ENCODE data around the gene ZNF22. TPM values are rescaled to one million over a fixed set of nuclear protein-coding genes. Genes with fewer than 3 reads are reported as not detected.

Gene ZNF22
- 42.5 and 45.2 TPM in 2 replicates for total RNA-seq (2021; fragmentation: NEBNext Ultra II Directional; extraction: Animal tissue kit (Norgen Biotek cat#: 25700))
- polyA plus RNA-seq (2011; rRNA removed) = 9.6 and 18.2 TPM in 2 replicates
- 20.3 TPM for polyA plus RNA-seq (2011; cell fraction: cytosol; rRNA removed)
- polyA plus RNA-seq (2011; cell fraction: nucleus; rRNA removed) = 7.0 TPM
- polyA plus RNA-seq (2012, experiment 1 of 2) = 18.8 to 33.6 TPM (median 19.8 TPM) in 4 replicates
- 2.6 TPM for polyA plus RNA-seq (2012, experiment 2 of 2)
- 40.3 TPM for polyA plus RNA-seq (2013, experiment 1 of 2)
- polyA plus RNA-seq (2013, experiment 2 of 2) = 40.4 TPM
- 10.3 and 11.8 TPM in 2 replicates for polyA minus RNA-seq (2011; rRNA and poly(A)+ RNA removed)
- polyA minus RNA-seq (2011; cell fraction: cytosol; rRNA and poly(A)+ RNA removed) = 7.1 TPM
- 10.3 TPM for polyA minus RNA-seq (2011; cell fraction: nucleus; rRNA and poly(A)+ RNA removed)
- long read RNA-seq, experiment 1, transcript ZNF22-201 (2 exons, 2,551 nt) = major isoform, 20 of 53 reads
- long read RNA-seq, experiment 1, partial matches to known transcripts = 33 of 53 reads
- long read RNA-seq, experiment 1, other reads (novel, unspliced or antisense) = 0 of 53 reads
- long read RNA-seq, experiment 2, transcript ZNF22-201 (2 exons, 2,551 nt) = major isoform, 117 of 162 reads
- long read RNA-seq, experiment 2, partial matches to known transcripts = 44 of 162 reads
- long read RNA-seq, experiment 2, other reads (novel, unspliced or antisense) = 1 of 162 reads

- Histone ChIP-seq H3K27me3 (replicated peaks in 1 of 4; ENCODE audit: control insufficient read depth in 3 of 4, extremely low read depth in 1 of 4, insufficient read depth in 3 of 4, low read length in 3 of 4) (peaks cover 0 to 4% (median 4%) of the 10 kb centered on the region in 4 experiments; a peak in 4 of 7 replicates), H3K79me2 (ENCODE audit: control insufficient read depth in 1 of 2, insufficient read depth in 2 of 2, low read length in 2 of 2) (peaks cover 0 to 20% of the 10 kb centered on the region in 2 experiments; a peak in 3 of 4 replicates), H4K8ac (ENCODE audit: extremely low read depth, insufficient read depth, low read length) (peak within 1 kb of the TSS; percentile 89), H2BK20ac (ENCODE audit: low read length) (no peak within 1 kb of the TSS), H2BK12ac (ENCODE audit: low read depth, low read length) (no peak within 1 kb of the TSS; the same call in 1 of the 2 replicates), H2BK15ac (ENCODE audit: low read length) (peak within 1 kb of the TSS; percentile 46; the same call in 1 of the 2 replicates), H4K91ac (replicated peaks; ENCODE audit: insufficient read length, low read length) (peak within 1 kb of the TSS; percentile 69), H3K36me3 (ENCODE audit: control insufficient read depth in 2 of 4, insufficient read depth in 4 of 4, low read length in 3 of 4) (peaks cover 2 to 18% (median 11%) of the 10 kb centered on the region in 4 experiments; a peak in 7 of 8 replicates), H3K4me1 (replicated peaks in 1 of 4; ENCODE audit: control insufficient read depth in 3 of 4, insufficient read depth in 4 of 4, low read length in 3 of 4) (peaks cover 2 to 6% (median 4%) of the 10 kb centered on the region in 4 experiments; a peak in 4 of 7 replicates), H4K20me1 (replicated peaks in 1 of 2; ENCODE audit: control insufficient read depth in 1 of 2, insufficient read depth in 2 of 2, low read length in 2 of 2) (peaks cover 0 to 6% of the 10 kb centered on the region in 2 experiments), H2AK5ac (ENCODE audit: low read depth, low read length) (no peak within 1 kb of the TSS), H3K4me3 (ENCODE audit: extremely low read depth in 1 of 4, insufficient read depth in 2 of 4, low read depth in 3 of 4, low read length in 4 of 4) (peak within 1 kb of the TSS; percentile 50 to 95 (median 64)), H3K23me2 (ENCODE audit: low read depth, low read length) (peaks cover 5% of the 10 kb centered on the region), H3K9me3 (ENCODE audit: insufficient read depth in 2 of 2, low read depth in 1 of 2, low read length in 1 of 2) (no peaks in the 10 kb centered on the region), H3K79me1 (ENCODE audit: low read depth, low read length) (no peaks in the 10 kb centered on the region; the same call in 1 of the 2 replicates), H3K27ac (ENCODE audit: low read depth, low read length) (no peak within 1 kb of the TSS; the same call in 1 of the 2 replicates), H3K4me2 (ENCODE audit: insufficient read depth in 1 of 2, low read depth in 2 of 2, low read length in 2 of 2) (peak within 1 kb of the TSS; percentile 69 to 99), H3K56ac (replicated peaks; ENCODE audit: insufficient read length, low read depth, low read length) (peak within 1 kb of the TSS; percentile 48), H2BK5ac (ENCODE audit: low read depth, low read length) (no peak within 1 kb of the TSS), H2BK120ac (replicated peaks; ENCODE audit: low read depth, low read length) (peak within 1 kb of the TSS; percentile 62), H3K9ac (replicated peaks in 1 of 4; ENCODE audit: extremely low read depth in 1 of 4, low read depth in 3 of 4, low read length in 3 of 4) (peak within 1 kb of the TSS; percentile 69 to 95 (median 85)), H3K23ac (ENCODE audit: insufficient read length) (no peak within 1 kb of the TSS), H2AFZ (ENCODE audit: low read length) (peak within 1 kb of the TSS; percentile 96), H3K4ac (replicated peaks; ENCODE audit: insufficient read length, low read depth, low read length) (no peak within 1 kb of the TSS), H4K5ac (ENCODE audit: insufficient read length, low read depth, low read length) (peak within 1 kb of the TSS; percentile 12), H3K14ac (ENCODE audit: insufficient read length) (no peak within 1 kb of the TSS), H3K18ac (ENCODE audit: extremely low read depth, low read length) (peak within 1 kb of the TSS; percentile 91)
- WGBS, 2 experiments (ENCODE audit: extremely low coverage in 1 of 2, insufficient coverage in 1 of 2, insufficient read length in 1 of 2, insufficient replicate concordance in 2 of 2, low coverage in 1 of 2, low lambda C conversion rate in 2 of 2, missing lambda C conversion rate in 1 of 2) = 2% methylated on average over 47 of the region's 79 CpGs; no CpG with 5 or more reads in 1 of the 2 experiments
- no peak for FAIRE-seq
- peak in 1 of 2 experiments; percentile 84 for DNase-seq (ENCODE audit: low read depth in 1 of 2, low spot score in 2 of 2)
- POLR2A ChIA-PET (ENCODE audit: partially characterized antibody) = interaction anchor here (0.7 to 3.2 kb wide), 12 partner anchors 11 to 418 kb away, joined by 3 to 23 read pairs (median 4); partner anchors contain the start of gene DEPP1
- CTCF ChIA-PET (ENCODE audit: partially characterized antibody) = interaction anchor here (0.7 to 2.2 kb wide), 6 partner anchors 10 to 248 kb away, joined by 3 to 10 read pairs (median 3); no protein-coding TSS in a partner anchor
These were observed at the start of gene ZNF22 for GRCh38 chr10:45000752-45001380. TSS of gene ZNF22 (plus strand) at chr10:45000923. CDS start at chr10:45003369, 2,446 bp downstream.
